Natural killer cell (primary cell): ENCODE data around the gene MIOS. TPM values are rescaled to one million over a fixed set of nuclear protein-coding genes. Genes with fewer than 3 reads are reported as not detected.

Experiments
- ATAC-seq, 3 donors: fragments of 150-1000 bp in 2 of 3; fragments of 200-7000 bp in 1 of 3; cut with Tn5 transposase; 1 replicate in 1 of 3; 2 replicates in 2 of 3; pipeline ENCODE4 v1.10.0; 2021; ENCODE audit warnings: mild to moderate bottlenecking in 2 of 3, moderate library complexity in 2 of 3
- DNase-seq, 2 donors: peaks; one replicate each; pipeline versions ENCODE4 v3.0.0 to v3.0.0-alpha.2; 2013 to 2021; ENCODE audit warnings: mixed read lengths in 1 of 2
- H3K27ac ChIP-seq: one replicate; pipeline ENCODE4 v1.5.1; 2013; ENCODE audit warnings: mild to moderate bottlenecking, low read length
- H3K27me3 ChIP-seq: one replicate; pipeline ENCODE4 v1.6.1; 2013; ENCODE audit warnings: low read length; ENCODE audit not compliant: control insufficient read depth, insufficient read depth
- H3K36me3 ChIP-seq: one replicate; pipeline ENCODE4 v1.6.1; 2013; ENCODE audit warnings: low read length; ENCODE audit not compliant: control insufficient read depth, insufficient read depth
- H3K4me1 ChIP-seq: one replicate; pipeline ENCODE4 v1.6.1; 2013; ENCODE audit warnings: low read length; ENCODE audit not compliant: control insufficient read depth, insufficient read depth
- H3K4me3 ChIP-seq: one replicate; pipeline ENCODE4 v1.5.1; 2013; ENCODE audit warnings: low read length
- H3K9me3 ChIP-seq: one replicate; pipeline ENCODE4 v1.6.1; 2013; ENCODE audit warnings: low read length; ENCODE audit not compliant: control insufficient read depth, insufficient read depth
- H3K27ac Mint-ChIP-seq, 2 donors: one replicate each; pipeline ENCODE4 v1.8.0; 2022; ENCODE audit warnings: mild to moderate bottlenecking in 2 of 2, mixed read lengths in 2 of 2, moderate library complexity in 1 of 2
- H3K27me3 Mint-ChIP-seq, 2 donors: one replicate each; pipeline ENCODE4 v1.8.0; 2022; ENCODE audit warnings: low read depth in 2 of 2, mixed read lengths in 2 of 2
- H3K36me3 Mint-ChIP-seq: one replicate; pipeline ENCODE4 v1.8.0; 2022; ENCODE audit warnings: mixed read lengths
- H3K4me1 Mint-ChIP-seq, 2 donors: one replicate each; pipeline ENCODE4 v1.8.0; 2022; ENCODE audit warnings: mixed read lengths in 2 of 2
- H3K4me3 Mint-ChIP-seq: one replicate; pipeline ENCODE4 v1.8.0; 2022; ENCODE audit warnings: mild to moderate bottlenecking, moderate library complexity, mixed read lengths
- H3K9me3 Mint-ChIP-seq, 2 donors: one replicate each; pipeline ENCODE4 v1.8.0; 2022; ENCODE audit warnings: mixed read lengths in 2 of 2
- WGBS: methylation state at CpG from one replicate; pipeline ENCODE4 v1.1.7; 2013; ENCODE audit warnings: missing lambda C conversion rate; ENCODE audit not compliant: insufficient coverage; 5-methylcytosine and 5-hydroxymethylcytosine counted together
- intact Hi-C: fragments of 100-400 bp; cut with micrococcal nuclease; formaldehyde crosslinking; loops from one replicate; pipeline ENCODE4 v1.14.2; 2022
- total RNA-seq, 4 donors: library from RNA; stranded (reverse); fragments of 120-200 nt in 1 of 4; gene quantifications; one replicate each; pipeline versions ENCODE4 v1.2.3 to v1.2.4, GENCODE V29; 2013 to 2022
- TF ChIP-seq, protein P1 (sequence below): fragments of 200-600 bp; IDR thresholded peaks from one replicate; pipeline ENCODE4 v1.8.0; 2022; ENCODE audit warnings: antibody characterized with exemption

MIOS gene
- total RNA-seq, 3 donors from 2014 or later (not counting 1 experiment from before 2014, with no cell fraction given): 23.5 to 30.9 (median 28.9) TPM

DNA sequence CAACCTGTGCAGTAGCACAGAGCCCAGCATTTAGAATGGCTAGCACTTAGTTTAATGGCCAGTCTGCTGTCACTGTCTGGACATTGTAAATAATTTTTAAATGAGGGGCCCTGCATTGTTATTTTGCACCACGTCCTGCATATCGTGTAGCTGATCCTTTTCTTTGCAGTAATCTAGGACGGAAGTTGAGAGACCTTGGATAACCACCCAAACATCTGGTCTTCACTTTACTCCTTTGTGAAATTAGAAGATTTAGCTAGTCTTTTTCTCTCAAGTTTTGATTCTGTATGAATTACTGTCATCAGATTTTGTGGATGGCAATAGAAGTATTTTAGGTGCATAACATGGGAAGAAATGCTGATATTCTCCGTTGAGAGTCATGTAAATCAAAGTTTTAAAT lies 1.9 kb downstream of the MIOS start:
- H3K4me1 ChIP-seq: peaks cover 14% of the 10 kb centered on the region
- ATAC-seq: no peak
- DNase-seq: no peak
- Mint-ChIP-seq H3K27ac (peak overlapping the region in 1 of 2 donors; percentile 66), H3K4me1 (peaks cover 37 to 38% of the 10 kb centered on the region in 2 donors), H3K27me3 (no peaks in the 10 kb centered on the region), H3K9me3 (no peaks in the 10 kb centered on the region), H3K4me3 (peak overlapping the region; percentile 87), H3K36me3 (no peaks in the 10 kb centered on the region)
- H3K27ac ChIP-seq: peak overlapping the region; percentile 81
- intact Hi-C loops: no loop called here
- 70% methylated on average over 3 of the region's 4 CpGs for WGBS
- H3K27me3 ChIP-seq: no peaks in the 10 kb centered on the region
- H3K9me3 ChIP-seq: no peaks in the 10 kb centered on the region
- no peak overlapping the region for H3K4me3 ChIP-seq
- H3K36me3 ChIP-seq: peaks cover 6% of the 10 kb centered on the region
- TF ChIP-seq, protein P1, sequence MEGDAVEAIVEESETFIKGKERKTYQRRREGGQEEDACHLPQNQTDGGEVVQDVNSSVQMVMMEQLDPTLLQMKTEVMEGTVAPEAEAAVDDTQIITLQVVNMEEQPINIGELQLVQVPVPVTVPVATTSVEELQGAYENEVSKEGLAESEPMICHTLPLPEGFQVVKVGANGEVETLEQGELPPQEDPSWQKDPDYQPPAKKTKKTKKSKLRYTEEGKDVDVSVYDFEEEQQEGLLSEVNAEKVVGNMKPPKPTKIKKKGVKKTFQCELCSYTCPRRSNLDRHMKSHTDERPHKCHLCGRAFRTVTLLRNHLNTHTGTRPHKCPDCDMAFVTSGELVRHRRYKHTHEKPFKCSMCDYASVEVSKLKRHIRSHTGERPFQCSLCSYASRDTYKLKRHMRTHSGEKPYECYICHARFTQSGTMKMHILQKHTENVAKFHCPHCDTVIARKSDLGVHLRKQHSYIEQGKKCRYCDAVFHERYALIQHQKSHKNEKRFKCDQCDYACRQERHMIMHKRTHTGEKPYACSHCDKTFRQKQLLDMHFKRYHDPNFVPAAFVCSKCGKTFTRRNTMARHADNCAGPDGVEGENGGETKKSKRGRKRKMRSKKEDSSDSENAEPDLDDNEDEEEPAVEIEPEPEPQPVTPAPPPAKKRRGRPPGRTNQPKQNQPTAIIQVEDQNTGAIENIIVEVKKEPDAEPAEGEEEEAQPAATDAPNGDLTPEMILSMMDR: no peak

DNA sequence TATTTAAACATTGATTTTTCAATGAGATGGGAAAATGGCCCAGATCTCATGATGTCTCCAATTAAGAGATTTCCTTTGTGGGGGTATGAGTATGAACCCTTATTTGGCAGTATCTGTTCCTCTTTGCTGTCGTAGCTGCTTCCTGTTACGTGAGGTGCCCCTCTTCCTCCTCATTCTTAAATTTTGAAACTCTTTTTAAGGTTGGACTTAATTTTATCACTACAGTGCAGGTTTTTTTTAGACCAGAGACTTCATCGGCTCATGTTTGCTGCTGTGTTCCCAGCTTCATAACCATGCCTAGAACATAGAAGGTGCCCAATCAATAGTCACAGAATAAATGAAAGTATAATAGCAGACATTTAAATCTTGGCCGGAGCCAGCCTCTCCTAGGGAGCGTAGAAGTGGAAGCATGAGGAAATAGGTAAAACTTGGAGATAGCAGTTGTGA lies 2.4 kb downstream of the MIOS start:
- H3K36me3 ChIP-seq: peaks cover 6% of the 10 kb centered on the region
- H3K27me3 Mint-ChIP-seq: no peaks in the 10 kb centered on the region
- peaks cover 14% of the 10 kb centered on the region for H3K4me1 ChIP-seq
- TF ChIP-seq, protein P1: no peak
- peak overlapping the region; percentile 78 for H3K4me3 Mint-ChIP-seq
- no peaks in the 10 kb centered on the region for H3K9me3 ChIP-seq
- H3K4me1 Mint-ChIP-seq: peaks cover 37 to 38% of the 10 kb centered on the region in 2 donors
- peak overlapping the region; percentile 81 for H3K27ac ChIP-seq
- peak overlapping the region; percentile 13 for H3K4me3 ChIP-seq
- peak in 1 of 2 donors; percentile 64 for DNase-seq
- intact Hi-C loops: no loop called here
- H3K9me3 Mint-ChIP-seq: no peaks in the 10 kb centered on the region
- no peaks in the 10 kb centered on the region for H3K27me3 ChIP-seq
- H3K27ac Mint-ChIP-seq: peak overlapping the region in 1 of 2 donors; percentile 66
- no peak for ATAC-seq
- 35% methylated on average over 4 of the region's 5 CpGs for WGBS
- no peaks in the 10 kb centered on the region for H3K36me3 Mint-ChIP-seq

DNA sequence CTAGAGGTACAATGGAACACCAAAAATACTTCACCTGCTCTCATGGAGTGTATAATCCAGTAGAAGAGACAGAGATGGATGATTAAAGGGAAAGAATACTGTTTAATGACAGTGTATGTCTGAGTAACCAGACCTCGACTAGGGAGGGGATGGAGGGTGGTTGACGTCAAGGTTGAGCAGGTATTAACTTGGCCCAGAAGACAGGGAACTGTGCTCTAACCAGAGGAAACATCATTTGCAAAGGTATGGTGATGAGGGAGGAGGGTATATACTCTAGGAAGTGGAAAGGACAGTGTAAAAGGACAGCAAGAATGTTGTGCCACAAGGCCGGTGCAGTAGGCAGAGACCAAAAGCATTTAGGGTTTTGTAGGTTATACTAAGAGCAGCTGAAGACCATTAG lies 2.9 kb downstream of the MIOS start:
- no peak for ATAC-seq
- H3K9me3 ChIP-seq: no peaks in the 10 kb centered on the region
- peaks cover 37 to 38% of the 10 kb centered on the region in 2 donors for H3K4me1 Mint-ChIP-seq
- peaks cover 14% of the 10 kb centered on the region for H3K4me1 ChIP-seq
- peak overlapping the region in 1 of 2 donors; percentile 66 for H3K27ac Mint-ChIP-seq
- peak overlapping the region; percentile 78 for H3K4me3 Mint-ChIP-seq
- H3K27me3 ChIP-seq: no peaks in the 10 kb centered on the region
- WGBS: 73% methylated on average over 3 of the region's 3 CpGs
- no peaks in the 10 kb centered on the region for H3K36me3 Mint-ChIP-seq
- H3K36me3 ChIP-seq: peaks cover 6% of the 10 kb centered on the region
- H3K4me3 ChIP-seq: peak overlapping the region; percentile 13
- H3K9me3 Mint-ChIP-seq: no peaks in the 10 kb centered on the region
- TF ChIP-seq, protein P1: no peak
- H3K27ac ChIP-seq: peak overlapping the region; percentile 81
- intact Hi-C loops: no loop called here
- no peaks in the 10 kb centered on the region for H3K27me3 Mint-ChIP-seq
- DNase-seq: peak in 1 of 2 donors; percentile 14

DNA sequence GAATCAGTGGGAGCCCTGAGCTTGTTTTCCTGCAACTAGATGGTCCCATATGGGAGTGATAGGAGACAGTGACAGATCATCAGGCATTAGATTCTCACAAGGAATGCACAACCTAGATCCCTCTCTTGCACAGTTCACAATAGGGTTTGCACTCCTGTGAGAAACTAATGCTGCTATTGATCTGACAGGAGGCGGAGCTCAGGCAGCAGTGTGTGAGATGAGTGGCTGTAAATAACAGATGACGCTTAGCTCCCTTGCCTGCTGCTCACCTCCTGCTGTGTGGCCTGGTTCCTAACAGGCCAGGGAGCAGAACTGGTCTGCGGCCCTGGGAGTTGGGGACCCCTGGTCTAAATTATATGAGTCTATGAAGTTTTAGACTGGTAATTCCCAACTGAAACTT lies 3.9 kb downstream of the MIOS start:
- Histone ChIP-seq H3K27ac (no peak overlapping the region), H3K4me3 (no peak overlapping the region), H3K4me1 (peaks cover 14% of the 10 kb centered on the region), H3K9me3 (no peaks in the 10 kb centered on the region), H3K36me3 (peaks cover 6% of the 10 kb centered on the region), H3K27me3 (no peaks in the 10 kb centered on the region)
- Mint-ChIP-seq H3K4me3 (no peak overlapping the region), H3K27me3 (no peaks in the 10 kb centered on the region), H3K36me3 (no peaks in the 10 kb centered on the region), H3K27ac (peak overlapping the region in 1 of 2 donors; percentile 66), H3K9me3 (no peaks in the 10 kb centered on the region), H3K4me1 (peaks cover 37 to 38% of the 10 kb centered on the region in 2 donors)
- intact Hi-C loops: no loop called here
- DNase-seq (no peak), ATAC-seq (no peak)
- TF ChIP-seq, protein P1: no peak
- 94% methylated on average over 3 of the region's 3 CpGs for WGBS
